HFFc6 (cell line): ENCODE results near the gene ZNF804A. TPM values are rescaled to one million over a fixed set of nuclear protein-coding genes. Genes with fewer than 3 reads are reported as not detected.

Experiments used
- DNase-seq: peaks from one replicate; pipeline ENCODE4 v3.0.0-alpha.2; 2018
- H3K27ac Mint-ChIP-seq: 2 replicates; pipeline ENCODE4 v1.8.0; 2020; ENCODE audit warnings: mild to moderate bottlenecking, mixed read lengths
- H3K27me3 Mint-ChIP-seq: 2 replicates; pipeline ENCODE4 v1.8.0; 2021; ENCODE audit warnings: mild to moderate bottlenecking, moderate library complexity, mixed read lengths; ENCODE audit not compliant: insufficient read depth
- H3K36me3 Mint-ChIP-seq: 2 replicates; pipeline ENCODE4 v1.8.0; 2021; ENCODE audit warnings: low read depth, mixed read lengths
- H3K4me1 Mint-ChIP-seq: 2 replicates; pipeline ENCODE4 v1.8.0; 2020; ENCODE audit warnings: low read depth, mixed read lengths
- H3K4me3 Mint-ChIP-seq: 2 replicates; pipeline ENCODE4 v1.8.0; 2020; ENCODE audit warnings: mild to moderate bottlenecking, moderate library complexity, mixed read lengths
- H3K9me3 Mint-ChIP-seq: 2 replicates; pipeline ENCODE4 v1.8.0; 2020; ENCODE audit warnings: mild to moderate bottlenecking, mixed read lengths
- CTCF ChIP-seq: fragments of 200-600 bp; sonication (generic); IDR thresholded peaks from 2 replicates; pipeline ENCODE4 v1.5.0; 2021; ENCODE audit warnings: antibody characterized with exemption, mild to moderate bottlenecking
- total RNA-seq, 6 experiments: library from RNA; stranded (reverse); fragmentation: NEBNext Ultra II Directional; extraction: Animal tissue kit (Norgen Biotek cat#: 25700); gene quantifications; 2 replicates in 1 of 6; 3 replicates in 5 of 6; pipeline ENCODE4 v1.2.3, GENCODE V29; 2021

ZNF804A gene
- total RNA-seq, 6 experiments from 2014 or later, result 0.03 to 0.13 (median 0.05) TPM; not detected in 1

- H3K27ac Mint-ChIP-seq, result no peak overlapping the region
- no peaks in the 10 kb centered on the region for H3K36me3 Mint-ChIP-seq
- H3K27me3 Mint-ChIP-seq, result no peaks in the 10 kb centered on the region
- no peak overlapping the region for H3K4me3 Mint-ChIP-seq
- H3K9me3 Mint-ChIP-seq, result peaks cover 35% of the 10 kb centered on the region
- no peaks in the 10 kb centered on the region for H3K4me1 Mint-ChIP-seq
- DNase-seq, result no peak
- no peak for TF ChIP-seq CTCF
Observed at GRCh38 chr2:184760931-184761330, 162.6 kb downstream of the ZNF804A start.

GRCh38 chr2:184765112-184765895 lies 167.0 kb downstream of the ZNF804A start:
- Mint-ChIP-seq H3K36me3 (no peaks in the 10 kb centered on the region), H3K27ac (no peak overlapping the region), H3K4me1 (no peaks in the 10 kb centered on the region), H3K9me3 (peaks cover 32% of the 10 kb centered on the region), H3K27me3 (no peaks in the 10 kb centered on the region), H3K4me3 (no peak overlapping the region)
- TF ChIP-seq CTCF, result no peak
- no peak for DNase-seq

- Mint-ChIP-seq H3K36me3 (no peaks in the 10 kb centered on the region), H3K4me3 (no peak overlapping the region), H3K27me3 (no peaks in the 10 kb centered on the region), H3K9me3 (peaks cover 30% of the 10 kb centered on the region), H3K27ac (no peak overlapping the region), H3K4me1 (no peaks in the 10 kb centered on the region)
- TF ChIP-seq CTCF, result no peak
- no peak for DNase-seq
Observed at GRCh38 chr2:184767059-184767458, 168.7 kb downstream of the ZNF804A start.

- Mint-ChIP-seq H3K36me3 (no peaks in the 10 kb centered on the region), H3K4me3 (no peak overlapping the region), H3K9me3 (peaks cover 28% of the 10 kb centered on the region), H3K27me3 (no peaks in the 10 kb centered on the region), H3K4me1 (no peaks in the 10 kb centered on the region), H3K27ac (no peak overlapping the region)
- no peak for TF ChIP-seq CTCF
- DNase-seq, result no peak
Observed at GRCh38 chr2:184769023-184769422, 170.7 kb downstream of the ZNF804A start.

- Mint-ChIP-seq H3K4me1 (no peaks in the 10 kb centered on the region), H3K4me3 (no peak overlapping the region), H3K36me3 (no peaks in the 10 kb centered on the region), H3K27me3 (no peaks in the 10 kb centered on the region), H3K9me3 (peaks cover 29% of the 10 kb centered on the region), H3K27ac (no peak overlapping the region)
- DNase-seq, result no peak
- no peak for TF ChIP-seq CTCF
Observed at GRCh38 chr2:184769686-184770085, 171.4 kb downstream of the ZNF804A start.
